Fibroblast of villous mesenchyme (primary cell): ENCODE data around the gene TBPL2. TPM values are rescaled to one million over a fixed set of nuclear protein-coding genes. Genes with fewer than 3 reads are reported as not detected.
"Not testable (repeated sequence)": the region's sequence is repeated elsewhere in the genome, so short reads cannot be mapped to it uniquely, and the experiment has no call there.

Source experiments
- DNase-seq: peaks from one replicate; pipeline ENCODE4 v3.0.0-alpha.2; 2010; ENCODE audit warnings: low read depth
- H3K4me3 ChIP-seq: 2 replicates; pipeline ENCODE4 v1.5.1; 2011; ENCODE audit warnings: low read depth, mild to moderate bottlenecking, low read length
- CTCF ChIP-seq: IDR thresholded peaks from 2 replicates; pipeline ENCODE4 v1.5.1; 2012; ENCODE audit warnings: low read depth, mild to moderate bottlenecking, low read length; ENCODE audit not compliant: insufficient read depth
- total RNA-seq: library from RNA; depleted of rRNA; stranded (reverse); fragments of >200 nt; gene quantifications from 2 replicates; pipeline ENCODE4 v1.2.3, GENCODE V29; 2012

TBPL2 gene
- total RNA-seq, 1 donor: not detected

DNA sequence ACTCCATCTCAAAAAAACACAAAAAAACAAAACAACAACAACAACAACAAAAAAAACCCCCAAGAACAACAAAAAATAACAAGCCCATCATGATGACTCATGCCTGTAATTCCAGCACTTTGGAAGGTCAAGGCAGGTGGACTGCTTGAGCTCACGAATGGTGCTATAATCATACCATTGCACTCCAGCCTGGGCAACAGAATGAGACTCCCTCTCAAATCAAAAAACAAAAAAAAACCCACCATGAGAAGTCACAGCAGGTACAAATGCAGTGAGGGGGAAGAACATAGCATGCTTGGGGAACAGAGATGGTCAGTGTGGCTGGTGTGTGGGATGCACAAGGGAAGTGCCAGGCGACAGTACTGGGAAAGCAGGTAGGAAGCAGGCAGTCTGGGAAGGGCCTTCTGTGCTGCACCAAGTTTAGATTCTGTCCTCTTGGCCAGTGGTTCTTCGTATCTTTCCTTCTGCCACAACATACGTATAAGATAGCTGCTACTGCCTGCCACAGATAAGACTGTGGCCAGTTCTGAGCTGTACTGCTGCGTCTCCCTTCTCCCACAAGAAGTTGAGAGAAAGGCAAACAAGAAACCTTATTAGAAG, 56.8 kb downstream of the TBPL2 start:
- DNase-seq: peak; percentile 66
- H3K4me3 ChIP-seq: no peak overlapping the region
- no peak for TF ChIP-seq CTCF

DNA sequence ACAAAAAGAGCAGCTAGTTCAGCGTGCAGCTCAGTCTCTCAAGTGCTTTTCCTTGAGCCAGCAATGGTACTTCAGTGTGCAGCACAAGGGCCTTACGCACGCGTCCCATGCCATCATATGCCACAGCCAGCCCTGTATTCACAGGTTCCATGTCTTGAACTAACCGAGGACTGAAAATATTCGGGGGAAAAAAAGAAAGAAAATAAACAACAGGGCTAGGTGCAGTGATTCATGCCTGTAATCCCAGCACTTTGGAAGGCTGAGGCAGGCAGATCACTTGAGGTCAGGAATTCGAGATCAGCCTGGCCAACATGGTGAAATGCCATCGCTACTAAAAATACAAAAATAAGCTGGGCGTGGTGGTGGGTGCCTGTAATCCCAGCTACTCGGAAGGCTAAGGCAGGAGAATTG, 57.4 kb downstream of the TBPL2 start:
- peak; percentile 30 for DNase-seq
- H3K4me3 ChIP-seq: not testable (repeated sequence)

DNA sequence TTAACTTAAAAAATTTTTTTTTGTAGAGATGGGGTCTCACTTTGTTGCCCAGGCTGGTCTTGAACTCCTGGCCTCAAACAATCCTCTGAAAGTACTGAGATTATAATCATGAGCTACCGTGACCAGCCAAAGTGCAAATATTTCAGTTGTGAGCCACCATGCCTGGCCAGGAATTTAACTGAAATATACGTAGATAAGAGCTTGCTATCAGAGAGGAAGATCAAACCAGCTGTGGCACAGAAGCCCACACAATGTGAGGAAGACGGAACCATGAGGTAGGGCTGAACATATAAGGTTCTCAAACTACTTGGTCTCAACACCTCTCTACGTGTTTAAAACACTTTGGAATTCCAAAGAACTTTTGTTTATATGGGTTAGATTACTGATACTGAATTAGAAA, 57.9 kb downstream of the TBPL2 start:
- peak; percentile 55 for DNase-seq
- TF ChIP-seq CTCF: no peak
- H3K4me3 ChIP-seq: no peak overlapping the region

GRCh38 chr14:55381561-55381960, 58.9 kb downstream of the TBPL2 start:
- H3K4me3 ChIP-seq: no peak overlapping the region
- no peak for TF ChIP-seq CTCF
- no peak for DNase-seq

DNA sequence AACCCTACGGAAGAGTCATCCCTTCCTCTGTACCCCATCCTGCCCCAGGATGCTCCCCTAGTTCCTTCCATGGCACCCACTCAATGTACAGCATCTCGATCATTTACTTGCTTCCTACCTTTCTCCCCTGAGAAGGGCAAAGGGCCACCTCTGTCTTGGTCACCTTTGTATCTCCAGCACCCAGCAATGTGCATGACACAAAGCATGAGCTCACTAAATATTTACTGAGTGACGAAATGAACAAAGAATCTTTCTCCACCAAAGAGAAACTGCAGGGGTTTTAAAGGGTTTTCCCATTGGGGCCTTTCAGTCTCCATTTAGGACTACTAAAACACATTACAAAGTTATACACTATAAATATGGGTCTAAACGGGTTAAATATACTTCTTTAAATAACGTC, 59.4 kb downstream of the TBPL2 start:
- H3K4me3 ChIP-seq: no peak overlapping the region
- TF ChIP-seq CTCF: no peak
- no peak for DNase-seq

DNA sequence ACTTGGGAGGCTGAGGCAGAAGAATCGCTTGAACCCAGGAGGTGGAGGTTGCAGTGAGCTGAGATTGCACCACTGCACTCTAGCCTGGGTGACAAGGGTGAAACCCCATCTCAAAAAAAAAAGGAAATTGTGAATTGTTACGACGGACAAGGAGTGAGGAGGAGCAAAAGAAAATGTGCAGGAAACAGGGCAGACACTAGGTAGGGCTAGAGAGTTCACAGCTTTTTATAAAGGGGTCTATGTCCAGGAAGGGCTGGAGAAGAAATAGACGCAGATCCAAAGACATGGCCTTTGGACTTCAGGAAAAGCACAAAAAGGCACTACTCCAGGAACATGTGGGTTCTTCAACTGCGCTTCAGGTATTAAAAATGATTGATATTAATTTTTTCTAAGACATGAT, 63.2 kb downstream of the TBPL2 start:
- TF ChIP-seq CTCF: peak; percentile 11
- DNase-seq: no peak
- H3K4me3 ChIP-seq: no peak overlapping the region

GRCh38 chr14:55374771-55375170, 65.6 kb downstream of the TBPL2 start:
- no peak for TF ChIP-seq CTCF
- no peak overlapping the region for H3K4me3 ChIP-seq
- no peak for DNase-seq
